Measurements from ENCODE around the gene GKN1. TPM values are rescaled to one million over a fixed set of nuclear protein-coding genes. Genes with fewer than 3 reads are reported as not detected.

The GKN1 gene
- total RNA-seq, 2 experiments from 2014 or later: not detected

DNA sequence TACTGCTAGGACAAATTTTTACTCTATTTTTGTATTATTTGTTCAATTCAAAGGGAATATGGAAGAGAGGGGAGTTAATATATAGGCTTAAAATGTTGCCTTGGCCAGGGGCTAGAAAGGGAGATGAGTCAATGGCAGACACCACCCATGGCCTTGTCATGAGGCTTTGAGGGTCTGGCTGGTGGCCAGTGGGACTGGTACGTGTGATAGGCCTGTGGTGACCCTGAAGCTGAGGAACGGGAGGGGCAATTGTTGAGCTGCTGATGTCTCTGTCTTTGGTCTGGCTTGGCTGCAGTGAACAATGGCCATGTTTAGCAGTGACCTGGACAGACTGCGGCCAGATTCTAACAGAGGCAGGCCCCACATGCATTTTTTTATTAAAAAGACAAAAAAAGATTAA is 18.5 kb downstream of the GKN1 start:
- H3K27ac Mint-ChIP-seq: no peak overlapping the region
- no peak for DNase-seq
- POLR2A ChIA-PET: no interaction called here
- no peaks in the 10 kb centered on the region for H3K4me1 Mint-ChIP-seq (ENCODE audit: low read depth)
- peaks cover 10% of the 10 kb centered on the region for H3K27me3 Mint-ChIP-seq
- no peaks in the 10 kb centered on the region for H3K36me3 Mint-ChIP-seq
- no peaks in the 10 kb centered on the region for H3K9me3 Mint-ChIP-seq
- CTCF ChIA-PET: interaction anchor here (1.2 kb wide), 1 partner anchor 397 kb away, joined by 3 read pairs; no protein-coding TSS in a partner anchor
- intact Hi-C loops (cut with micrococcal nuclease): no loop called here
- H3K4me3 Mint-ChIP-seq: no peak overlapping the region

GRCh38 chr2:68993660-68994059 is 19.2 kb downstream of the GKN1 start:
- Mint-ChIP-seq H3K4me1 (ENCODE audit: low read depth) (no peaks in the 10 kb centered on the region), H3K9me3 (no peaks in the 10 kb centered on the region)

GRCh38 chr2:68994864-68995263 is 20.4 kb downstream of the GKN1 start:
- POLR2A ChIA-PET: no interaction called here
- no peak for DNase-seq
- CTCF ChIA-PET: interaction anchor here (1.0 kb wide), 1 partner anchor 51 kb away, joined by 3 read pairs; no protein-coding TSS in a partner anchor
- Mint-ChIP-seq H3K4me1 (ENCODE audit: low read depth) (no peaks in the 10 kb centered on the region), H3K9me3 (no peaks in the 10 kb centered on the region), H3K27me3 (peaks cover 10% of the 10 kb centered on the region), H3K27ac (no peak overlapping the region), H3K4me3 (no peak overlapping the region), H3K36me3 (no peaks in the 10 kb centered on the region)
- intact Hi-C loops (cut with micrococcal nuclease): no loop called here

More at GRCh38 chr2:68993660-68994059, 19.2 kb downstream of the GKN1 start:
- H3K27ac Mint-ChIP-seq: no peak overlapping the region
- H3K36me3 Mint-ChIP-seq: no peaks in the 10 kb centered on the region
- CTCF ChIA-PET: interaction anchor here (1.2 kb wide), 1 partner anchor 398 kb away, joined by 3 read pairs; no protein-coding TSS in a partner anchor
- DNase-seq: no peak
- peaks cover 10% of the 10 kb centered on the region for H3K27me3 Mint-ChIP-seq
- intact Hi-C loops (cut with micrococcal nuclease): no loop called here
- no peak overlapping the region for H3K4me3 Mint-ChIP-seq
- POLR2A ChIA-PET: no interaction called here

- H3K4me1 Mint-ChIP-seq (ENCODE audit: low read depth): no peaks in the 10 kb centered on the region
- no peak overlapping the region for H3K4me3 Mint-ChIP-seq
- no peak overlapping the region for H3K27ac Mint-ChIP-seq
- H3K9me3 Mint-ChIP-seq: no peaks in the 10 kb centered on the region
- H3K27me3 Mint-ChIP-seq: peaks cover 12% of the 10 kb centered on the region
- intact Hi-C loops (cut with micrococcal nuclease): no loop called here
- CTCF ChIA-PET: interaction anchor here (0.8 to 1.0 kb wide), 2 partner anchors 52 to 287 kb away, joined by 3 read pairs; no protein-coding TSS in a partner anchor
- no peaks in the 10 kb centered on the region for H3K36me3 Mint-ChIP-seq
- POLR2A ChIA-PET: no interaction called here
- DNase-seq: no peak
These were observed 21.5 kb downstream of the GKN1 start for GRCh38 chr2:68995916-68996315.

DNA sequence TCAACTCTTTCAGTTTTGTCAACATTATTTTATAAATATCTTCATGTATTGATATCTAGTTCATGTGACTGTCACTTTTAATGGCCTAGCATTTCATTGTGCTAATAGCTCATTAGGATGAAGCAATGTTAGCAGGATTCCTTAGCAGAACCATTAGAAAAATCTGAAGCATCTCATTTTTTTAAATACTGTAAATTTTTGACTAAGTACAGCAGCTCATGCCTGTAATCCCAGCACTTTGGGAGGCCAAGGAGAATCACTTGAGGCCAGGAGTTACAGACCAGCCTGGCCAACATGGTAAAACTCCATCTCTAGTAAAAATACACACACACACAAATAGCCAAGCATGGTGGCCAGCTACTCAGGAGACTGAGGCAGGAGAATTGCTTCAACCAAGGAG is 23.0 kb downstream of the GKN1 start:
- POLR2A ChIA-PET: no interaction called here

GRCh38 chr2:69001879-69002278 is 27.4 kb downstream of the GKN1 start:
- Mint-ChIP-seq H3K4me1 (ENCODE audit: low read depth) (no peaks in the 10 kb centered on the region), H3K27me3 (peaks cover 24% of the 10 kb centered on the region), H3K27ac (no peak overlapping the region), H3K36me3 (no peaks in the 10 kb centered on the region), H3K4me3 (no peak overlapping the region), H3K9me3 (peaks cover 10% of the 10 kb centered on the region)
- CTCF ChIA-PET: interaction anchor here (0.8 kb wide), 1 partner anchor 47 kb away, joined by 3 read pairs; no protein-coding TSS in a partner anchor
- DNase-seq: no peak
- POLR2A ChIA-PET: no interaction called here
- intact Hi-C loops (cut with micrococcal nuclease): no loop called here

More for the DNA sequence above, 23.0 kb downstream of the GKN1 start:
- DNase-seq: no peak
- H3K36me3 Mint-ChIP-seq: no peaks in the 10 kb centered on the region
- H3K4me3 Mint-ChIP-seq: no peak overlapping the region
- H3K27ac Mint-ChIP-seq: no peak overlapping the region
- H3K27me3 Mint-ChIP-seq: peaks cover 18% of the 10 kb centered on the region
- no peaks in the 10 kb centered on the region for H3K4me1 Mint-ChIP-seq (ENCODE audit: low read depth)
- CTCF ChIA-PET: no interaction called here
- peaks cover 9% of the 10 kb centered on the region for H3K9me3 Mint-ChIP-seq
- intact Hi-C loops (cut with micrococcal nuclease): no loop called here

DNA sequence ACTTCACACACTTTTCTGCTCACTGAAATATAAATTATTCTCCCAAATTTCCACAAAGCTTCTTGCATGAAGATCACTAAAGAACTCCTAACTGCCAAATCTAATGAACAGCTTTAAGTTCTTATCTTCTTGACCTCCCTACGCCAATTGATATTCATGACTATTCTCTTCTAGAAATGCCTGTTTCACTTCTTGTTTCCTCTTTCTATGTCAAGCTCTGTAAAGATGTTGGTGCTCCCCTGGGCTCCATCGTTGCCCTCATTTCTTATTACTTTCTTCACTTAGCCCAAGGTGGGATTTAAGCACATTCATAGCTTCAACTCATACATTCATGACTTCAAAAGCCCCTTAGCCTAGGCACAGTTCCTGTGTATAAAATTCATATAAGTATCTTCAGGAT is 29.3 kb downstream of the GKN1 start:
- intact Hi-C loops (cut with micrococcal nuclease): no loop called here
- H3K27me3 Mint-ChIP-seq: peaks cover 26% of the 10 kb centered on the region
- no peak for DNase-seq

GRCh38 chr2:69007169-69007568 is 32.7 kb downstream of the GKN1 start:
- intact Hi-C loops (cut with micrococcal nuclease): no loop called here
- CTCF ChIA-PET: interaction anchor here (1.5 kb wide), 1 partner anchor 64 kb away, joined by 3 read pairs; no protein-coding TSS in a partner anchor

More for the DNA sequence above, 29.3 kb downstream of the GKN1 start:
- ChIA-PET POLR2A (no interaction called here), CTCF (interaction anchor here (1.5 kb wide), 1 partner anchor 9 kb away, joined by 4 read pairs; the partner anchor contains the start of gene ANTXR1)
- Mint-ChIP-seq H3K4me1 (ENCODE audit: low read depth) (no peaks in the 10 kb centered on the region), H3K4me3 (no peak overlapping the region), H3K36me3 (no peaks in the 10 kb centered on the region), H3K27ac (no peak overlapping the region), H3K9me3 (peaks cover 10% of the 10 kb centered on the region)

GRCh38 chr2:69007603-69008002 is 33.2 kb downstream of the GKN1 start:
- no peaks in the 10 kb centered on the region for H3K9me3 Mint-ChIP-seq
- CTCF ChIA-PET: no interaction called here
- no peak overlapping the region for H3K27ac Mint-ChIP-seq
- POLR2A ChIA-PET: no interaction called here
- no peak overlapping the region for H3K4me3 Mint-ChIP-seq
- intact Hi-C loops (cut with micrococcal nuclease): no loop called here
- peaks cover 3% of the 10 kb centered on the region for H3K4me1 Mint-ChIP-seq (ENCODE audit: low read depth)
- DNase-seq: no peak
- no peaks in the 10 kb centered on the region for H3K36me3 Mint-ChIP-seq
- H3K27me3 Mint-ChIP-seq: peaks cover 23% of the 10 kb centered on the region

More at GRCh38 chr2:69007169-69007568, 32.7 kb downstream of the GKN1 start:
- H3K4me3 Mint-ChIP-seq: no peak overlapping the region
- H3K36me3 Mint-ChIP-seq: no peaks in the 10 kb centered on the region
- no peaks in the 10 kb centered on the region for H3K4me1 Mint-ChIP-seq (ENCODE audit: low read depth)
- peaks cover 4% of the 10 kb centered on the region for H3K9me3 Mint-ChIP-seq
- POLR2A ChIA-PET: no interaction called here
- DNase-seq: no peak
- H3K27ac Mint-ChIP-seq: no peak overlapping the region
- H3K27me3 Mint-ChIP-seq: peaks cover 24% of the 10 kb centered on the region

- H3K9me3 Mint-ChIP-seq: no peaks in the 10 kb centered on the region
- peaks cover 35% of the 10 kb centered on the region for H3K27me3 Mint-ChIP-seq
- H3K4me1 Mint-ChIP-seq (ENCODE audit: low read depth): peaks cover 14% of the 10 kb centered on the region
- intact Hi-C loops (cut with micrococcal nuclease): loop anchor here (5.0 kb wide), 1 partner anchor 297 kb away; no protein-coding TSS in a partner anchor
- POLR2A ChIA-PET: no interaction called here
- CTCF ChIA-PET: interaction anchor here (0.9 to 1.4 kb wide), 3 partner anchors 67 to 296 kb away, joined by 3 to 4 read pairs (median 3); no protein-coding TSS in a partner anchor
- no peaks in the 10 kb centered on the region for H3K36me3 Mint-ChIP-seq
- H3K4me3 Mint-ChIP-seq: no peak overlapping the region
- H3K27ac Mint-ChIP-seq: no peak overlapping the region
- DNase-seq: no peak
These were observed 36.2 kb downstream of the GKN1 start for GRCh38 chr2:69010437-69011194.

GRCh38 chr2:69011611-69012157 is 37.2 kb downstream of the GKN1 start:
- peaks cover 35% of the 10 kb centered on the region for H3K27me3 Mint-ChIP-seq
- intact Hi-C loops (cut with micrococcal nuclease): loop anchor here (5.0 kb wide), 1 partner anchor 296 kb away; no protein-coding TSS in a partner anchor
- H3K4me3 Mint-ChIP-seq: no peak overlapping the region
- no peaks in the 10 kb centered on the region for H3K36me3 Mint-ChIP-seq
- ChIA-PET CTCF (interaction anchor here (1.0 to 2.3 kb wide), 3 partner anchors 294 to 297 kb away, joined by 3 to 7 read pairs (median 4); no protein-coding TSS in a partner anchor), POLR2A (no interaction called here)
- H3K4me1 Mint-ChIP-seq (ENCODE audit: low read depth): peaks cover 14% of the 10 kb centered on the region
- no peak for DNase-seq
- no peak overlapping the region for H3K27ac Mint-ChIP-seq
- no peaks in the 10 kb centered on the region for H3K9me3 Mint-ChIP-seq

Measured in activated CD4-positive, alpha-beta memory T cell treated with anti-CD3 and anti-CD28 coated beads for 36 hours (primary cell).